Kidney tubule cell (primary cell): Measurements from ENCODE around the gene NMRK2.
"Not testable (repeated sequence)": the region's sequence is repeated elsewhere in the genome, so short reads cannot be mapped to it uniquely, and the experiment has no call there.

ENCODE experiments used
- DNase-seq: peaks from one replicate; pipeline ENCODE4 v3.0.0-alpha.2; 2018; ENCODE audit warnings: low spot score

The NMRK2 gene

GRCh38 chr19:3964256-3965194 lies 31.7 kb downstream of the NMRK2 start:
- DNase-seq = no peak

DNA sequence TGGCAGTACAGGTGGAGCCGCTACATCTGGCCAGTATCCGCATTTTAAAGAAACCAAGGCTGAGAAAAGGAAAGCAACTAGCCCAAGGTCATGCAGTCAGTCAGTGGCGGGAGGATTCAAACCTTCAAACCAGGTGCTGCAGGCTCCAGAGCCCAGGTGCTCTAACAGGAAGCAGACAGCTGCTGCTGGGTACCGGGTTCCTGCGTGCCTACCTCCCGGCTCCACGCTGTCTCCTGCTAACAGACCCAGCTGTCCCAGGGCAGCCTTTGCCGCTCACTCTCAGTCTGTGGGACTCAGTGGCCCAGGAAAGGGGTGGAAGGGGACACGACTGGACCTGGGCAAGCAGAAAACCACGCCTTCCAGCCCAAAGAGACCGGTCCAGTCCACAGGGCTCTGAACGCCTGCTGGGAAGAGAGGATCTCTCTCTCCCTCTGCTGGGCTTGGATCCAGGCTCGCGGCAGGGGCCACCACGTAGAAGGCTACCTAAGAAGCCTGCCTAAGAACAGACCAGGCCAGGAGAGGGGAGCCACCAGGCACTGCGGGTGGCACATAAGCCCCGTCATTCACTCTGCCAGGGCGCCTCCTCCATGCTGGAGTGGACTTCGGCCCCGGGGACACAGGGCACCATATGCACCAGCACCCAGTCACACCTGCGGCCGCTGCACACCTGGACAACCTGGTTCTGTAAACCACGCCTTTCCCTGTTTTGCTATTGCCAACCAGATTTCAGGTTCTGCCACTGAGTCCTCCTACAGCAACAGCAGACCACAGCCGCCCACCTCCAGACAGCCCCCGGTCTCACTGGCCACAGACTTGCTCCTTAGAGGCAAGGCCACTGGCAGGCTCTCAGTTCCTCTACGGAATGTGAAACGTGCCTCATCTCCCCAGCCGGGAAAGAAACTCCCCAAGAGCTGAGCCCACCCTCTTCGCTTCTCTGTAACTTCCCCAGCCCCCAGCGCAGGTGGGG lies 33.5 kb downstream of the NMRK2 start:
- DNase-seq = no peak

GRCh38 chr19:3967983-3968382 lies 35.1 kb downstream of the NMRK2 start:
- not testable (repeated sequence) for DNase-seq

GRCh38 chr19:3968556-3969434 lies 35.9 kb downstream of the NMRK2 start:
- DNase-seq = peak; percentile 100

DNA sequence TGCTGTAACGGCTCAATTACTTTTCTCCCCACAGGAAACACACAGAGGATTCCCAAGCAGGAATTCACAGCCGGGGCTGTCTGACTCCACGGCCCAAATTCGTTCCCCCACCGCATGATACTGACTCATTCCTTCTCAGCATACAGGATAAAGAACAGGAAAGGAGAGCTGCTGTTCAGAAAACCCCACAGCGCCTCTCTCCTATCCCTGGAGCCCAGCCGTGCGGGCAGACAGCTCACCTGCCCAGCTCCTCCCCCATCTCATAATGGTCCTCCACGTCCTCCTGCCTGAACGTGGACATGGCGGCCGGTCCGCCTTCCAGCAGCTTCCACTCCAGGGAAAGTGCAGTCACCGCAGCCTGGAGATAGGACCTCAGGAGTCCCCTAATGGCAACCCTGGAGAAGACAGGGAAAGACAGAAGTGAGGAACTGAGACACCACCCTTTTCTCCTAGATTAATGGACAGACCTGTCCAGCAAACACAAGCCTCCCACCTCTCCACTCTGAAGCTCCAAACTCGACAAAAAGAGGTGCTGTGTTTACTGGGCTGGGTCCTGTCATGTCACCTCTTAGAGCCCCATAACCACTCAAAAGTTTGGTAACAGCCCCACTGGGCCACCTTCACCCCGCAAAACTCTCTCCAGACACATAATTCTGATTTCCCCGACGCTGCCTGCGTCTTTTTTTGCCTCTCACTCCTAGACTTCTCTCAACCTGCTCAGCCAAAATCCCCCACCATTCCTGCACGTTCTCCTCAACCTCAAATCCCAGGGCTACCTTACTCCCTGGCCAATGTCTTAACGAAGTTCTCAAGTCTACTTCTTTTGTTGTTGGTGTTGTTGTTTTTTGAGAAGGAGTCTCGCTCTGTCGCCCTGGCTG lies 36.8 kb downstream of the NMRK2 start:
- DNase-seq = peak; percentile 95

- DNase-seq = no peak
Observed at GRCh38 chr19:3970313-3970807, 37.5 kb downstream of the NMRK2 start.

GRCh38 chr19:3970808-3971598 lies 38.1 kb downstream of the NMRK2 start, which contains the start of gene DAPK3:
DAPK3 (minus strand) TSS chr19:3971099; CDS start chr19:3969735, 1,364 bp downstream.
- peak; percentile 99 for DNase-seq

DNA sequence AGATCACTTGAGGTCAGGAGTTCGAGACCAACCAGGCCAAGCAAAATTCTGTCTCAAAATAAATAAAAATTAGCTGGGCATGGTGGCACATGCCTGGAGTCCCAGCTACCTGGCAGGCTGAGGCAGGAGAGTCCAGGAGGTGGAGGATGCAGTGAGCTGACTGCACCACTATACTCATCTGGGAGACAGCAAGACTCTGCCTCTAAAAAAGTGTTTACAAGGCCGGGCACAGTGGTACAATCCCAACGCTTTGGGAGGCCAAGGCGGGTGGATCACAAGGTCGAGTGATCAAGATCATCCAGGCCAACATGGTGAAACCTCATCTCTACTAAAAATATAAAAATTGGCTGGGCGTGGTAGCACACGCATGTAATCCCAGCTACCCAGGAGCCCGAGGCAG lies 42.3 kb downstream of the NMRK2 start:
- no peak for DNase-seq

- no peak for DNase-seq
Observed at GRCh38 chr19:3975637-3976087, 42.8 kb downstream of the NMRK2 start.

DNA sequence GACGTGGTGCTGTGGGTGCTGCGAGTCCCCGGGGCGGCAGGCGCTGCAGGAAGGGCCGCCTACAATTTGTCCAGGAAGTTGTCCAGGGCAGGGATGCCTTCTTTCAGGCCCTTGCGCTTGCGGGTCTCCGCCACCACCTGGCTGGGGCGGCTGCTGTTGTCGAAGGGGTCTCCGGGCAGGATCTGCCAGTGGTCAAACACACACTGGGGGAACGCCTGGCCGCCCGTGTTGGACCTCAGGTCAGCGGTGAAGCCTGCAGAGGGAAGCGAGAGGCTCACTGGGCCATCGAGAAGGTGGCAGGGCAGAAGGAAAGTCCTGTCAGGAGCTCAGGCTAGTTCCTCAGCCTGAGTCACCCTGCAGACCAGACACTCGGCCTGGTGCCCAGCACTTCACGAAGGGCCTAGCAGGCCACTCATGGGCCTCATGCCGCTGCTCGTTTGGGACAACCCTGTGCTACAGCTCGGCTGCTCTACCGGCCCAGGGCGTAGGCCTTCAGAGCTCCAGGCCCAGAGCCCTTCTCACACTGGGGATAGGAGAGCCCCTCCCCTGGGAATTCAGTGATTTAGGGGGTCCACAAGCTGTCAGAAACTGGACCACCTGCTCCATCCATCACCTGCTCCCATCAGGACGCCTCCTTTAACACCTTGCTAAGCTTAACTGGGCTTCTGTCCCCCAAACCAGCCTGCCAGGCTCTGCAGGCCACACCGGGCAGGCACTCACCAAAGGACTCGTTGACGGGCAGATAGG lies 43.8 kb downstream of the NMRK2 start:
- DNase-seq = no peak

DNA sequence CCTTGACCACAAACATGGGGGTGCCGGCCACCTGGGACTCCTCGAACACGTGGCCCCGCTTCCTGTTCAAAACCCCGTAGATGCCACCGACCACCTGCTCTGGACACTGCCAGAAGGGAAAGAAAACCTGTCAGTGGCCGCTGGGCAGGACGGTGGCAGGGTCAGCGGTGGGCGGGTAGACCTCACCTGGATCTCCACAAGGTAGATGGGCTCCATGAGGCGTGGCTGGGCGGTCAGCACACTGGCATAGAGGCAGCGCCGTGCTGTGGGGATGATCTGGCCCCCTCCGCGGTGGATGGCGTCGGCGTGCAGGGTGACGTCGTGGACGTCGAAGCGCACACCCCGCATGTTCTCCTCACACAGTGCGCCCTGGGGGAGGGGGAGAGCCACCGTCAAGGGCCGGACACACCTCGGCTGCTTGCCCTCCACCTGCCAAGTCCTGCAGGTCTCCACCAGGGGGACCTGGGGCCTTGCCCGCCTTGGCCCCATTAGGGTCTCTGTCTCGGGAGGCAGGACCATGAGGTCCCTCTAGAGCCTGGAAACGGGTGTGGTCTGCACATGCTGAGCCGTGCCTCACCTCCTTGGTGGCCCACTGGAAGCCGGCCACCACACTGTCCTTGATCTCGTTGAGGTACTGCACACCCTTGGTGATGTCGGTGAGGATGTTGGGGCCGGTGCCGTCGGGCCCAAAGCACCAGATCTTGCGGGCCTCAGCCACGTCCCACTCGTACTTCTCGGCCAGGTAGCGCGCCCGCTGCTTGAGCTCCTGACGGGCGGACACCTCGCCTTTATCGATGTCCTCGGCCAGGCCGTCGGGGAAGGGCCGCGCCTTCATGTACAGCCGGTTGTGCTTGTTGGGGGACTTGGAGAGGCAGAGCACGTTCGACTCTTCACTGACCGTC lies 44.6 kb downstream of the NMRK2 start:
- no peak for DNase-seq

DNA sequence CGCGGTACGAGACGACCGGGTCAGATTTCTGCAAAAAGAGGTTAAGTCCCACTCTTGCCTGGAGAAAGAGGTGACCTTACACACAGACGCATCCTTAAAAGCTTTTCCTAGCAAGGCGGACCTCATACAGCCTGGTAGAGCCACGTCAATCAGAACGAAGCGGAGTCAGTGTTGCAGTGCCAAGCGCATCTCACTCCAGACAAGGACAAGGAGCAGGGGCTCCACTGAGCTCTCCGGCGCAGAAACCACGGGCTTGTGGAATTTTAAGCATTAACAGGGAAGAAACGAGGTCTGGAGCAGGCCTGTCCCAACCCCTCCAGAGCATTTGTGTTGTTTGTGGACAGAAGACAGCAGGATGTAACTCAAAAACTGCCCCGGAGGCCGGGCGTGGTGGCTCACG lies 45.3 kb downstream of the NMRK2 start:
- no peak for DNase-seq

- no peak for DNase-seq
Observed at GRCh38 chr19:3979289-3979673, 46.4 kb downstream of the NMRK2 start.

DNA sequence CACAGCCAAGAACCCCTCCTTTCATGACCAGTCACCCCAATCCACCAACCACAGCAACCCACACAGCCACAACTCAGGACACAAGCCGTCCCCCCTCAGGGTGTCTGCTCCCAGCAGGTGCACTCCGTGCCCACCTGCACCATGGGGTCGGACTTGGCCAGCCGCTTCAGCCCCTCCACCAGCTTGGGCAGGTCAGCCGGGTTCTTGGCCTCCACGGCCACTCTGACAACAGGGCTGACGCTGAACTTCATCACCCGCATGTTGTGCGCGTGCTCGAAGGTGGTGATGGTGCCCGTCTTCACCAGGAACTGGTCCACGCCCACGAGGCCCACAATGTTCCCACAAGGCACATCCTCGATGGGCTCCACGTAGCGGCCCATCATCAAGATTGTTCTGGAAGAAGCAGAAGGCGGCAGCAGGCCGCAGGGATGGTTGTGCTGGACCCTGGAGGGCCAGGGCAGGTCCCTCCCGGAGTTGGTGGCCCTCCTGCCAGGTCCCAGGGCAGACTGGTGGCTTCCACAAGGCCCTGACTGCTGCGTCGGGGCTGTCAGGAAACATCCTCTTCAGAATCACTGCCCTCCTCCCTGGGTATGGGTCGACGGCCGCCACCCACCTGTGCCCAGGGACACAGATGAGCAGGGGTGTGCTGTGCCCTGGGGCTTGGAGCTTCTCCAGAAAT lies 46.9 kb downstream of the NMRK2 start:
- DNase-seq = no peak

DNA sequence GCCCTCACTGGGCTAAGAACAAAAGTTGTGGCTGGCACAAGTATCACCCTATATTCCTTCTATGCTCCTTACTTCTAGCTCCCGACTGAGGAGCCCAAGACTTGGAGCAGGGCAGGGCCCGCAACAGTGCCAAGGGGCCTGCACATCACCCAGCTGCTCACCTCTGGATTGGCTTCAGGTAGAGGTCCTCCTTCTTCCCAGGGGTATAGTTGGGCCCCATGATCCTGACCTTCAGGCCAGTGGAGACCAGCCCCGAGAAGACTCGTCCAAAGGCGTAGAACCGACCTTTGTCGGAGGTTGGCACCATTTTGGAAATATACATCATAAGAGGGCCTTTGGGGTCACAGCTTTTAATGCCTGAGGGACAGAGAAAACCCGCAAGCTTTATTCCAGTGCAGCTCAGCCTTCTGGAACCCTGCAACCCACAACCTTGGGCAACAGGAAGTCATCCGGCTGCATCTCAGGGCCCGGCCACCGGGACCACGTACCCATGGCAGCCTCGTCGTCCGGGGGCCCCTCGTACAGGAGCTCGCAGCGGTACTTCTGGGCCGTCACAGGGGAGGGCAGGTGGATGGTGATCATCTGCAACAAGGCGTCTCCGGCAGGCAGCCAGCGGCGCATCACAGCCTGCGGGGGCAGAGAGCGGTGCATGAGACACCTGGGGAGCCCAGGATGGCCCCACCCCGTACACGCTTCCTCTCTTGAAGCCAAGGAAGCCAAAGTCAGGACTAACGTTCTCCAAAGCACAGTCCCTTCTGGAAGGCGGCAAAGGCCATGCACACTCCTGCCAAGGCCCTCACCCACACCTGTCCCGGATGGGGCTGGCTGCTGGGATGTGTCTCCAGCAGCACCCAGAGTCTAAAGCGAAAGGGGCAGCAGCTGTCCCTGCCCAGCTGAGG lies 47.7 kb downstream of the NMRK2 start:
- DNase-seq = no peak

- DNase-seq = no peak
Observed at GRCh38 chr19:3981373-3981735, 48.5 kb downstream of the NMRK2 start.
